H1 (cell line): ENCODE data around the gene BCL11A. TPM values are rescaled to one million over a fixed set of nuclear protein-coding genes. Genes with fewer than 3 reads are reported as not detected.

Experiments used
- BCL11A ChIP-seq, 2 experiments: IDR thresholded peaks; one replicate each; pipeline ENCODE4 v1.6.1; 2011; ENCODE audit warnings: low read depth in 2 of 2, low read length in 2 of 2, mild to moderate bottlenecking in 2 of 2
- CEBPB ChIP-seq: IDR thresholded peaks from 2 replicates; pipeline ENCODE4 v1.6.1; 2012; ENCODE audit warnings: low read depth, low read length
- JUND ChIP-seq: IDR thresholded peaks from 2 replicates; pipeline ENCODE4 v1.6.1; 2011; ENCODE audit warnings: mild to moderate bottlenecking, improper control_type of control experiment, low read length
- KDM1A ChIP-seq: fragments of 200-600, 300-600 bp; sonication (generic); IDR thresholded peaks from 2 replicates; pipeline ENCODE4 v1.7.1; 2016; ENCODE audit warnings: mild to moderate bottlenecking, low read length, borderline replicate concordance
- NRF1 ChIP-seq: IDR thresholded peaks from 2 replicates; pipeline ENCODE4 v1.6.1; 2011; ENCODE audit warnings: mild to moderate bottlenecking, low read depth, low read length, improper control_type of control experiment
- SAP30 ChIP-seq: fragments of 300-600 bp; sonication (generic); IDR thresholded peaks from 2 replicates; pipeline ENCODE4 v1.7.1; 2012; ENCODE audit warnings: low read length, moderate library complexity, mild to moderate bottlenecking, inconsistent platforms; ENCODE audit not compliant: insufficient read depth, insufficient replicate concordance
- TCF12 ChIP-seq: IDR thresholded peaks from 2 replicates; pipeline ENCODE4 v1.6.1; 2011; ENCODE audit warnings: low read depth, mild to moderate bottlenecking, low read length
- YY1 ChIP-seq: IDR thresholded peaks from 2 replicates; pipeline ENCODE4 v1.6.1; 2011; ENCODE audit warnings: low read depth, mild to moderate bottlenecking, low read length
- ZNF274 ChIP-seq: IDR thresholded peaks from 2 replicates; pipeline ENCODE4 v1.7.0; 2012; ENCODE audit warnings: low read length, borderline replicate concordance; ENCODE audit errors: extremely low read depth
- polyA plus RNA-seq, 7 experiments: library from polyadenylated mRNA; depleted of rRNA in 3 of 7; stranded (reverse) in 5 of 7; unstranded in 2 of 7; fragments of >200 nt in 5 of 7; fragments of 200-250 nt in 2 of 7; gene quantifications; 1 replicate in 5 of 7; 2 replicates in 1 of 7; 4 replicates in 1 of 7; pipeline versions ENCODE4 v1.2.1 to v1.2.3, GENCODE V29; 2011 to 2013; ENCODE audit warnings: missing spikeins in 2 of 7, mixed read lengths in 2 of 7
- total RNA-seq: library from RNA; stranded (reverse); fragmentation: NEBNext Ultra II Directional; extraction: Animal tissue kit (Norgen Biotek cat#: 25700); gene quantifications from 2 replicates; pipeline ENCODE4 v1.2.1, GENCODE V29; 2021
- TF ChIP-seq, protein P1 (sequence below): fragments of 300-600 bp; sonication (generic); IDR thresholded peaks from 2 replicates; pipeline ENCODE4 v1.7.1; 2012; ENCODE audit warnings: low read length, moderate library complexity, mild to moderate bottlenecking, inconsistent platforms; ENCODE audit not compliant: insufficient replicate concordance

Gene BCL11A
- total and polyA plus RNA-seq, 2 of the 8 experiments (the other 6 are each of a cell fraction or from before 2014, with no cell fraction given) = 11.9 to 59.3 TPM

DNA sequence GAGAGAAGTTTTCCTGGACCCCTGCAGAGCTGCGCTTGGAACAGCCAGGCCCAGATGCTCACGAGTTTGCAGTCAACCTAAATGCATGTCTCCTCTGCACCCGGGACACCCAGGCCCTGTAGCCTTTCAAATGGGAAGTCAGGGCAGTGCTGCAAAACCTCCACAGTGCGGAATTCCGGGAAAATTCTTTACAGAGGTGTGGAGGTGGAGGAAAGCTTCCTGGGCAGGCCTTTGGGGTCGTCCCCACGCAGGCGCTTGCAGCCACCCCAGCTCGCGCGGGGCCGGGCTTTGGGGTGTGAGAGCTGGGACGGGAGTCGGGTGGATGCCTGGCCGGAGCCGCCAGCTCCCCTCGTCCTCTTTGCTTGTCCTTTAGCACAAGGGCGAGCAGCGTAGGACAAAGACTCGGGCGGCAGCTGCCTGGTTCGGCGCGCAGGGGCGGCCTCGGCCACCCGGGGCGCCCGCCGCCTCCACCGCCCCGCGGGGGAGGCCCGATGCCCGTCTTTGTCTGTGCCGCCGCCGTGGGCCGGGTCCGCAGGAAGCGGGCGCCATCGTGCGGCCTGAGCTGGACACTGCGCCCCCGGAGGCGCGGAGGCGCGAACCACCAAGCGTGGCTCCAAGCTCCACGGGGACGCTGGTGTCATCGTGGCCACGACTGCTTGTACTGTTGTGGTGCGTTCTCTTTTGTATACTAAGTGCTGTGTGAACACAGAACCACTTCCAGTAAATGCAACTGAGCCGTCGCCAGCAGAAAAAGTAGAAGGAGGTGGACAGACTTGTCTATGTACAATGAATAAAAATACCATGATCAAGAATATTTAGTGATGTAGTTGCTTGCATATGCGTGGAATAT is 28.2 kb upstream of the BCL11A start (continued):
- TF ChIP-seq SAP30 (no peak), ZNF274 (no peak), BCL11A (IDR thresholded peaks at IDR 0.05; ENCODE audit: low read depth in 2 of 2, low read length in 2 of 2) (no peak), TCF12 (no peak), YY1 (no peak), NRF1 (no peak), JUND (no peak), CEBPB (no peak), KDM1A (no peak)
- TF ChIP-seq, protein P1, sequence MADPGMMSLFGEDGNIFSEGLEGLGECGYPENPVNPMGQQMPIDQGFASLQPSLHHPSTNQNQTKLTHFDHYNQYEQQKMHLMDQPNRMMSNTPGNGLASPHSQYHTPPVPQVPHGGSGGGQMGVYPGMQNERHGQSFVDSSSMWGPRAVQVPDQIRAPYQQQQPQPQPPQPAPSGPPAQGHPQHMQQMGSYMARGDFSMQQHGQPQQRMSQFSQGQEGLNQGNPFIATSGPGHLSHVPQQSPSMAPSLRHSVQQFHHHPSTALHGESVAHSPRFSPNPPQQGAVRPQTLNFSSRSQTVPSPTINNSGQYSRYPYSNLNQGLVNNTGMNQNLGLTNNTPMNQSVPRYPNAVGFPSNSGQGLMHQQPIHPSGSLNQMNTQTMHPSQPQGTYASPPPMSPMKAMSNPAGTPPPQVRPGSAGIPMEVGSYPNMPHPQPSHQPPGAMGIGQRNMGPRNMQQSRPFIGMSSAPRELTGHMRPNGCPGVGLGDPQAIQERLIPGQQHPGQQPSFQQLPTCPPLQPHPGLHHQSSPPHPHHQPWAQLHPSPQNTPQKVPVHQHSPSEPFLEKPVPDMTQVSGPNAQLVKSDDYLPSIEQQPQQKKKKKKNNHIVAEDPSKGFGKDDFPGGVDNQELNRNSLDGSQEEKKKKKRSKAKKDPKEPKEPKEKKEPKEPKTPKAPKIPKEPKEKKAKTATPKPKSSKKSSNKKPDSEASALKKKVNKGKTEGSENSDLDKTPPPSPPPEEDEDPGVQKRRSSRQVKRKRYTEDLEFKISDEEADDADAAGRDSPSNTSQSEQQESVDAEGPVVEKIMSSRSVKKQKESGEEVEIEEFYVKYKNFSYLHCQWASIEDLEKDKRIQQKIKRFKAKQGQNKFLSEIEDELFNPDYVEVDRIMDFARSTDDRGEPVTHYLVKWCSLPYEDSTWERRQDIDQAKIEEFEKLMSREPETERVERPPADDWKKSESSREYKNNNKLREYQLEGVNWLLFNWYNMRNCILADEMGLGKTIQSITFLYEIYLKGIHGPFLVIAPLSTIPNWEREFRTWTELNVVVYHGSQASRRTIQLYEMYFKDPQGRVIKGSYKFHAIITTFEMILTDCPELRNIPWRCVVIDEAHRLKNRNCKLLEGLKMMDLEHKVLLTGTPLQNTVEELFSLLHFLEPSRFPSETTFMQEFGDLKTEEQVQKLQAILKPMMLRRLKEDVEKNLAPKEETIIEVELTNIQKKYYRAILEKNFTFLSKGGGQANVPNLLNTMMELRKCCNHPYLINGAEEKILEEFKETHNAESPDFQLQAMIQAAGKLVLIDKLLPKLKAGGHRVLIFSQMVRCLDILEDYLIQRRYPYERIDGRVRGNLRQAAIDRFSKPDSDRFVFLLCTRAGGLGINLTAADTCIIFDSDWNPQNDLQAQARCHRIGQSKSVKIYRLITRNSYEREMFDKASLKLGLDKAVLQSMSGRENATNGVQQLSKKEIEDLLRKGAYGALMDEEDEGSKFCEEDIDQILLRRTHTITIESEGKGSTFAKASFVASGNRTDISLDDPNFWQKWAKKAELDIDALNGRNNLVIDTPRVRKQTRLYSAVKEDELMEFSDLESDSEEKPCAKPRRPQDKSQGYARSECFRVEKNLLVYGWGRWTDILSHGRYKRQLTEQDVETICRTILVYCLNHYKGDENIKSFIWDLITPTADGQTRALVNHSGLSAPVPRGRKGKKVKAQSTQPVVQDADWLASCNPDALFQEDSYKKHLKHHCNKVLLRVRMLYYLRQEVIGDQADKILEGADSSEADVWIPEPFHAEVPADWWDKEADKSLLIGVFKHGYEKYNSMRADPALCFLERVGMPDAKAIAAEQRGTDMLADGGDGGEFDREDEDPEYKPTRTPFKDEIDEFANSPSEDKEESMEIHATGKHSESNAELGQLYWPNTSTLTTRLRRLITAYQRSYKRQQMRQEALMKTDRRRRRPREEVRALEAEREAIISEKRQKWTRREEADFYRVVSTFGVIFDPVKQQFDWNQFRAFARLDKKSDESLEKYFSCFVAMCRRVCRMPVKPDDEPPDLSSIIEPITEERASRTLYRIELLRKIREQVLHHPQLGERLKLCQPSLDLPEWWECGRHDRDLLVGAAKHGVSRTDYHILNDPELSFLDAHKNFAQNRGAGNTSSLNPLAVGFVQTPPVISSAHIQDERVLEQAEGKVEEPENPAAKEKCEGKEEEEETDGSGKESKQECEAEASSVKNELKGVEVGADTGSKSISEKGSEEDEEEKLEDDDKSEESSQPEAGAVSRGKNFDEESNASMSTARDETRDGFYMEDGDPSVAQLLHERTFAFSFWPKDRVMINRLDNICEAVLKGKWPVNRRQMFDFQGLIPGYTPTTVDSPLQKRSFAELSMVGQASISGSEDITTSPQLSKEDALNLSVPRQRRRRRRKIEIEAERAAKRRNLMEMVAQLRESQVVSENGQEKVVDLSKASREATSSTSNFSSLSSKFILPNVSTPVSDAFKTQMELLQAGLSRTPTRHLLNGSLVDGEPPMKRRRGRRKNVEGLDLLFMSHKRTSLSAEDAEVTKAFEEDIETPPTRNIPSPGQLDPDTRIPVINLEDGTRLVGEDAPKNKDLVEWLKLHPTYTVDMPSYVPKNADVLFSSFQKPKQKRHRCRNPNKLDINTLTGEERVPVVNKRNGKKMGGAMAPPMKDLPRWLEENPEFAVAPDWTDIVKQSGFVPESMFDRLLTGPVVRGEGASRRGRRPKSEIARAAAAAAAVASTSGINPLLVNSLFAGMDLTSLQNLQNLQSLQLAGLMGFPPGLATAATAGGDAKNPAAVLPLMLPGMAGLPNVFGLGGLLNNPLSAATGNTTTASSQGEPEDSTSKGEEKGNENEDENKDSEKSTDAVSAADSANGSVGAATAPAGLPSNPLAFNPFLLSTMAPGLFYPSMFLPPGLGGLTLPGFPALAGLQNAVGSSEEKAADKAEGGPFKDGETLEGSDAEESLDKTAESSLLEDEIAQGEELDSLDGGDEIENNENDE = no peak
